DOHH2 (cell line): ENCODE measurements around the gene IFNGR2.

Source experiments
- CTCF ChIP-seq: fragments of 200-600 bp; sonication (generic); IDR thresholded peaks from one replicate; pipeline ENCODE4 v1.5.1; 2014; ENCODE audit warnings: antibody characterized with exemption, mild to moderate bottlenecking, low read depth, low read length; ENCODE audit not compliant: poor library complexity, severe bottlenecking
- EZH2phosphoT487 ChIP-seq: fragments of 200-600 bp; sonication (generic); IDR thresholded peaks from 2 replicates; pipeline ENCODE4 v1.6.1; 2017; ENCODE audit warnings: borderline replicate concordance, mild to moderate bottlenecking, antibody characterized with exemption, low read length, moderate library complexity, mixed read lengths

DNA sequence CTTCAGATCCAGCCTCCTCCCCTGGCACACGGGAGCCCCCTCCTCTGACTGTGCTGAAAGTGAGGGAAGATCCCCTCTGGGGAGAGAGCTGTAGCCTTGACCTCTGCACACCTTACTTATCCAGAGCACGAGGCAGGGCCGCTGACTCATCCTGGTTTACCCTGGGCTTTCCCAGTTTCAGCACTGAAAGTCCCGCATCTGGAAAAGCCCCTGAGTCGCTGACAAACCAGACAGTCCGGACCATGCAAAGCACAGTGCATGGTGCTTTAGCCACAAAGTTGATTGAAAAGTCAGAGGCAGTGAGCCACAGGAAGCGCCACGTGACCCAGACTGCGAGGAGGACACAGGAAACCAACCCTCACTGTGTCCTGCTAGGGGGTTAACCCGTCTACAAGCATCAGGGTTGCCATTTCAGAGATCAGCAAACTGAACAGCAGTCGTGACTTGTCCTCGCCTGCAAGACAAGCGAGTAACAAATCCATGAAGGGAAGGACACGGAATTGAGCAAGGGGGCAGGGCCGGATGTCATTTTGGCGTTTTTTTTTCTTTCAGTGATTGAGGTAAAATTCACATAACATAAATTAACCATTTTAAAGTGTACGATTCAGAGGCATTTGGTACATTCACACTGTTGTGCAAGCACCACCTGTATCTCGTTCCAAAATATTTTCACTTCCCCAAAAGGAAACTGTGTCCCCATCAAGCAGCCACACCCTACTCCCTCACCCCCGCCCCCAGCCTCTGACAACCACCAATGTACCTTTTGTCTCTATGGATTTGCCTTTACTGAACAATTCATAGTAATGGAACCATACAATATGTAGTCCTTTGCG, 19.9 kb upstream of the IFNGR2 start:
- no peak for TF ChIP-seq CTCF
- TF ChIP-seq EZH2phosphoT487 = no peak
